Immature natural killer cell (primary cell): ENCODE data around the gene MLH1. TPM values are rescaled to one million over a fixed set of nuclear protein-coding genes. Genes with fewer than 3 reads are reported as not detected.
A peak's percentile ranks its signal among the peaks of the same experiment; 100 is the strongest.
"Not testable (repeated sequence)": the region's sequence is repeated elsewhere in the genome, so short reads cannot be mapped to it uniquely, and the experiment has no call there.

Source experiments
- DNase-seq, 3 donors: peaks; one replicate each; pipeline ENCODE4 v3.0.0; 2022; ENCODE audit warnings: mixed read lengths in 1 of 3
- H3K27ac Mint-ChIP-seq, 6 donors: one replicate each; pipeline ENCODE4 v1.8.0; 2020; ENCODE audit warnings: mixed read lengths in 6 of 6, mild to moderate bottlenecking in 5 of 6, inconsistent platforms in 4 of 6, moderate library complexity in 3 of 6
- H3K27me3 Mint-ChIP-seq, 3 donors: one replicate each; pipeline ENCODE4 v1.8.0; 2020 to 2021; ENCODE audit warnings: low read depth in 3 of 3, mild to moderate bottlenecking in 3 of 3, mixed read lengths in 3 of 3, moderate library complexity in 3 of 3, inconsistent platforms in 1 of 3
- H3K36me3 Mint-ChIP-seq, 3 donors: one replicate each; pipeline ENCODE4 v1.8.0; 2020; ENCODE audit warnings: mixed read lengths in 3 of 3, inconsistent platforms in 2 of 3, mild to moderate bottlenecking in 2 of 3
- H3K4me1 Mint-ChIP-seq, 2 donors: one replicate each; pipeline ENCODE4 v1.8.0; 2020; ENCODE audit warnings: inconsistent platforms in 2 of 2, mild to moderate bottlenecking in 2 of 2, mixed read lengths in 2 of 2, moderate library complexity in 1 of 2
- H3K4me3 Mint-ChIP-seq, 5 donors: one replicate each; pipeline ENCODE4 v1.8.0; 2020; ENCODE audit warnings: mild to moderate bottlenecking in 5 of 5, mixed read lengths in 5 of 5, inconsistent platforms in 3 of 5, moderate library complexity in 3 of 5
- H3K9me3 Mint-ChIP-seq, 6 donors: one replicate each; pipeline ENCODE4 v1.8.0; 2020; ENCODE audit warnings: mild to moderate bottlenecking in 6 of 6, mixed read lengths in 6 of 6, inconsistent platforms in 4 of 6, moderate library complexity in 3 of 6
- polyA plus RNA-seq, 3 donors: library from polyadenylated mRNA; unstranded; fragments of 300-500 nt; fragmentation: Illumina TruSeq; gene quantifications; one replicate each; pipeline ENCODE4 v1.2.3, GENCODE V29; 2021

MLH1 gene
- 10 to 100 TPM; 19.5 to 25.2 (median 23.8) TPM for polyA plus RNA-seq

DNA sequence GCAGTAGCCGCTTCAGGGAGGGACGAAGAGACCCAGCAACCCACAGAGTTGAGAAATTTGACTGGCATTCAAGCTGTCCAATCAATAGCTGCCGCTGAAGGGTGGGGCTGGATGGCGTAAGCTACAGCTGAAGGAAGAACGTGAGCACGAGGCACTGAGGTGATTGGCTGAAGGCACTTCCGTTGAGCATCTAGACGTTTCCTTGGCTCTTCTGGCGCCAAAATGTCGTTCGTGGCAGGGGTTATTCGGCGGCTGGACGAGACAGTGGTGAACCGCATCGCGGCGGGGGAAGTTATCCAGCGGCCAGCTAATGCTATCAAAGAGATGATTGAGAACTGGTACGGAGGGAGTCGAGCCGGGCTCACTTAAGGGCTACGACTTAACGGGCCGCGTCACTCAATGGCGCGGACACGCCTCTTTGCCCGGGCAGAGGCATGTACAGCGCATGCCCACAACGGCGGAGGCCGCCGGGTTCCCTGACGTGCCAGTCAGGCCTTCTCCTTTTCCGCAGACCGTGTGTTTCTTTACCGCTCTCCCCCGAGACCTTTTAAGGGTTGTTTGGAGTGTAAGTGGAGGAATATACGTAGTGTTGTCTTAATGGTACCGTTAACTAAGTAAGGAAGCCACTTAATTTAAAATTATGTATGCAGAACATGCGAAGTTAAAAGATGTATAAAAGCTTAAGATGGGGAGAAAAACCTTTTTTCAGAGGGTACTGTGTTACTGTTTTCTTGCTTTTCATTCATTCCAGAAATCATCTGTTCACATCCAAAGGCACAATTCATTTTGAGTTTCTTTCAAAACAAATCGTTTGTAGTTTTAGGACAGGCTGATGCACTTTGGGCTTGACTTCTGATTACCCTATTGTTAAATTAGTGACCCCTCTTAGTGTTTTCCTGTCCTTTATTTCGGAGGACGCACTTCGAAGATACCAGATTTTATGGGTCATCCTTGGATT is at the start of gene MLH1:
Gene MLH1 (plus strand): TSS at position 193 of the 958 bp plus-strand sequence. CDS start 30 bp downstream, at position 223.
- DNase-seq = peak; percentile 96 to 99 (median 96)
- H3K4me3 Mint-ChIP-seq = no peak within 1 kb of the TSS
- H3K27me3 Mint-ChIP-seq = peaks cover 0 to 7% (median 3%) of the 10 kb centered on the region in 3 donors
- peaks cover 22 to 25% (median 24%) of the 10 kb centered on the region in 3 donors for H3K36me3 Mint-ChIP-seq
- H3K4me1 Mint-ChIP-seq = peaks cover 22 to 30% of the 10 kb centered on the region in 2 donors
- H3K27ac Mint-ChIP-seq = no peak within 1 kb of the TSS
- no peaks in the 10 kb centered on the region for H3K9me3 Mint-ChIP-seq

DNA sequence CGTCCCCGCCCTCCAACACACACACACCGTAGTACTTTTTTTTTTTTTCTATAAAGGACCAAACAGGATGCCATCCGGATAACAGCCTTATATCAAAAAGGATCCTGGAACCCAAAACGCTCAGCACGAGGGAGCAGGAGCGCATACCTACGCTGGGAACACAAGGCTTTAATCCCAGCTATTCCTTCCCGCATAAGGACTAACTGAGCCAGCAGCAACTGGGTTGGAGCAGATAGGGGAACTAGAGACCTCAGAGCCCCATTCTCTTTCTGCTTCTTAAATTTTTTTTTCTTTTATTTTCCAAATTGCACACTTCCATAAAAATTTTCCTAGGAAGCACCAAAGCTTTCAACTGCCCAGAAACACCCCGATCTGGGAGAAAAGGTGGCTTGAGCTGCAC is 49.7 kb upstream of the MLH1 start:
- Mint-ChIP-seq H3K9me3 (peaks cover 2 to 11% (median 7%) of the 10 kb centered on the region in 6 donors), H3K27ac (peak overlapping the region; percentile 48 to 81 (median 75)), H3K4me1 (peaks cover 24 to 42% of the 10 kb centered on the region in 2 donors), H3K27me3 (peaks cover 4 to 8% (median 6%) of the 10 kb centered on the region in 3 donors), H3K36me3 (peaks cover 0 to 4% (median 3%) of the 10 kb centered on the region in 3 donors), H3K4me3 (peak overlapping the region; percentile 82 to 88 (median 87))
- no peak for DNase-seq

GRCh38 chr3:36944012-36944640 is 49.2 kb upstream of the MLH1 start:
- Mint-ChIP-seq H3K27me3 (peaks cover 4 to 10% (median 8%) of the 10 kb centered on the region in 3 donors), H3K4me1 (peaks cover 24 to 42% of the 10 kb centered on the region in 2 donors), H3K4me3 (peak overlapping the region; percentile 82 to 88 (median 87)), H3K36me3 (peaks cover 0 to 5% (median 4%) of the 10 kb centered on the region in 3 donors), H3K27ac (peak overlapping the region in 5 of 6 donors; percentile 62 to 81 (median 77)), H3K9me3 (peaks cover 3 to 12% (median 7%) of the 10 kb centered on the region in 6 donors)
- peak in 2 of 3 donors; percentile 49 for DNase-seq

DNA sequence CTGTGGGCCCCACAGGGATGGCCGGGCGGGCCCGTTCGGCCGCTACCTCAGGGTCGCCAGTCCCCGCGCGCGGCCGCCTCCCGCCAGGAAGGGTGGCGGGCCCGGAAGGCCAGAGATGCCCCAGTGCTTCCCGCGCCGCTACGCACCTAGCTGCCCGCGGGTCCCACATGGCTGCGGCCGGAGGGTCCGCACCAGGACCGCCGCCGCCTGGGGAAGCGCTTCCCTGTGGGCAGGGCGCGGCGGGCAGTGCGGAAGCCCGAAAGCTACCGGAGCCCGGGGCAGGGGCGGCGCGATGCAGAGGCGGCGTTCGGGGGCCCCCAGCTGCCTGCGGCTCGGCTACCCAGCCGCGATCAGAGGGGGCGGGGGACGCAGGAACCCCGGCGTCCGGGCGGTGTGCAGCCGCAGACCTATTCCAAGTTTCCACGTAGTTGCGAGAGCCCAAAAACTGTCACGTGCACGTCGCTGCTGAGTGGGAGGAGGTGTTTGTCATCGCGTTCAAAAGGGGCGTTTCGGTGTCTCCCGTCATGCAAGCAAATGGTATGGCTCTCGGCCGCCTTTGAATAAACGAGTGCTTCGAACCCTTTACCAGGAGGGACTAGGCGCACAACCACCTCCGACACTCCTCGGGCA is 48.6 kb upstream of the MLH1 start, which contains the start of gene TRANK1:
Gene TRANK1 (minus strand): TSS at position 414 of the 630 bp plus-strand sequence. CDS start 245 bp downstream, at position 169.
- peak within 1 kb of the TSS; percentile 87 to 90 (median 89) for H3K4me3 Mint-ChIP-seq
- peaks cover 0 to 6% (median 4%) of the 10 kb centered on the region in 3 donors for H3K36me3 Mint-ChIP-seq
- H3K9me3 Mint-ChIP-seq = peaks cover 3 to 12% (median 7%) of the 10 kb centered on the region in 6 donors
- peak; percentile 86 to 88 (median 87) for DNase-seq
- H3K4me1 Mint-ChIP-seq = peaks cover 21 to 42% of the 10 kb centered on the region in 2 donors
- H3K27me3 Mint-ChIP-seq = peaks cover 4 to 10% (median 9%) of the 10 kb centered on the region in 3 donors
- peak within 1 kb of the TSS; percentile 80 to 89 (median 85) for H3K27ac Mint-ChIP-seq

GRCh38 chr3:36945333-36945980 is 47.9 kb upstream of the MLH1 start:
- Mint-ChIP-seq H3K36me3 (peaks cover 0 to 6% (median 4%) of the 10 kb centered on the region in 3 donors), H3K4me3 (peak overlapping the region; percentile 87 to 90 (median 89))

DNA sequence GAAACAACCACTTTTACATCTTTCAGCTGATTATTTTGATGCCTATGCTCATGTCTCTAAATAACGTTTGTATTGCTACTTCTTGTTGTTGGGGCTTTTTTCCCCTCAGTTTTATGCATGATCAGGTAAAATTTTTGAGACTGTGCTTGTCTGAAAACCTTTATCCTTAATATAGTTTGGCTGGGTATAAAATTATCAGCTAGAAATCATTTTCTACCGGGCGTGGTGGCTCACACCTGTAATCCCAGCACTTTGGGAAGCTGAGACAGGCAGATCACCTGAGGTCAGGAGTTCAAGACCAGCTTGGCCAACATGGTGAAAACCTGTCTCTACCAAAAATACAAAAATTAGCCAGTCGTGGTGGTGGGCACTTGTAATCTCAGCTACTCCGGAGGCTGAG is 45.5 kb upstream of the MLH1 start:
- not testable (repeated sequence) for H3K4me3 Mint-ChIP-seq, DNase-seq, H3K36me3 Mint-ChIP-seq
- H3K9me3 Mint-ChIP-seq = peaks cover 3 to 12% (median 7%) of the 10 kb centered on the region in 6 donors
- H3K27ac Mint-ChIP-seq = peak overlapping the region in 2 of 6 donors; percentile 58 to 80
- peaks cover 13 to 17% of the 10 kb centered on the region in 2 donors for H3K4me1 Mint-ChIP-seq
- H3K27me3 Mint-ChIP-seq = peaks cover 4 to 10% (median 10%) of the 10 kb centered on the region in 3 donors

More at GRCh38 chr3:36945333-36945980, 47.9 kb upstream of the MLH1 start:
- peaks cover 21 to 41% of the 10 kb centered on the region in 2 donors for H3K4me1 Mint-ChIP-seq
- no peak for DNase-seq
- H3K9me3 Mint-ChIP-seq = peaks cover 3 to 12% (median 7%) of the 10 kb centered on the region in 6 donors
- peaks cover 4 to 10% (median 9%) of the 10 kb centered on the region in 3 donors for H3K27me3 Mint-ChIP-seq
- peak overlapping the region; percentile 78 to 89 (median 85) for H3K27ac Mint-ChIP-seq

DNA sequence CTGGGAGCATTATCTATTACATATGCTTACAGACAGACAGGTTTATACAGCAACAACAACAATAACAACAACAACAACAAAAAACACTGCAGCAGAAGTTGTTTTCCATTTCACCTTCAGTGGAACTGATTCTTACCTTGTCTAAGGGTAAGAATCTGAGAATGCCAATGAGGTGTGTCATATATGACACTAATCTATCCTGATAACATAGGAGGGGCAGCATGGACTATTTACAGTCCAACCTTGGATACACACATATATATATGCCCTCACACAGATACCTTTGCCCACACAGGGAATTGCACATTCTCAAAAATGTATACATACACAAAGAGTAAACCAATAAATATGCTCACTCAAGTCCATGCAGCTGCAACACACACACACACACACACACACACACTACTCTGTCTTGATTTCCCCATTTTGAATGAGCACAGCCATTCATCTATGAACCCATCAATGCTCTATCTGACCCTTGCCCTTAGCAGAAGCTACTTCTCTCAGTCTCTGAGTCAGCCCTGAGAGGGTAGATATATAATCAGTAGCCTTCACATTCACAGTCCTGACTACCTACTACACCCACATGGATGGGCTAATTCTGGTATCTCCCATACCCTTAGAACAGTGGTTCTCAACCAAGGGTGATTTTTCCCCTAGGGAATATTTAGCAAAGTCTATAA is 38.7 kb upstream of the MLH1 start:
- peaks cover 6 to 17% of the 10 kb centered on the region in 2 donors for H3K4me1 Mint-ChIP-seq
- H3K27ac Mint-ChIP-seq = no peak overlapping the region
- no peaks in the 10 kb centered on the region for H3K36me3 Mint-ChIP-seq
- H3K9me3 Mint-ChIP-seq = no peaks in the 10 kb centered on the region
- H3K27me3 Mint-ChIP-seq = peaks cover 0 to 2% (median 0%) of the 10 kb centered on the region in 3 donors
- no peak overlapping the region for H3K4me3 Mint-ChIP-seq
- DNase-seq = no peak

DNA sequence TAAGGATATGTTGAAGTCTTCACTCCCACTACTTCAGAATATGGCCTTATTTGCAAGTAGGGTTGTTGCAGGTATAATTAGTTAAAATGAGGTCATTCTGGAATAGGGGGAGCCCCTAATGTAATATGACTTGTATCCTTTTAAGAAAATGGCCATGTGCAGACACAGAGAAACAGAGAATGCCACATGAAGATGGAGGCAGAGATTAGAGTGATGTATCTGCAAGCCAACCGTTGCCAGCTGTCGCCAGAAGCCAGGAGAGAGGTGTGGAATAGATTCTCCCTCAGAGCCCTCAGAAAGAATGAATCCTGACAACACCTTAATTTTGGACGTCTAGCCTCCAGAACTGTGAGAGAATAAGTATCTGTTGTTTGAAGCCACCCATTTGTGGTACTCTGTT is 37.2 kb upstream of the MLH1 start:
- H3K27me3 Mint-ChIP-seq = peaks cover 0 to 4% (median 0%) of the 10 kb centered on the region in 3 donors
- H3K4me1 Mint-ChIP-seq = peaks cover 6 to 17% of the 10 kb centered on the region in 2 donors
- peak overlapping the region in 1 of 6 donors; percentile 26 for H3K27ac Mint-ChIP-seq
- no peaks in the 10 kb centered on the region for H3K36me3 Mint-ChIP-seq
- DNase-seq = no peak
- no peak overlapping the region for H3K4me3 Mint-ChIP-seq
- H3K9me3 Mint-ChIP-seq = no peaks in the 10 kb centered on the region

- peaks cover 0 to 3% (median 0%) of the 10 kb centered on the region in 3 donors for H3K27me3 Mint-ChIP-seq
- no peak overlapping the region for H3K4me3 Mint-ChIP-seq
- no peaks in the 10 kb centered on the region for H3K36me3 Mint-ChIP-seq
- no peaks in the 10 kb centered on the region for H3K9me3 Mint-ChIP-seq
- H3K4me1 Mint-ChIP-seq = peaks cover 6 to 17% of the 10 kb centered on the region in 2 donors
- no peak overlapping the region for H3K27ac Mint-ChIP-seq
- no peak for DNase-seq
Measured at GRCh38 chr3:36957063-36957462, 36.3 kb upstream of the MLH1 start.

DNA sequence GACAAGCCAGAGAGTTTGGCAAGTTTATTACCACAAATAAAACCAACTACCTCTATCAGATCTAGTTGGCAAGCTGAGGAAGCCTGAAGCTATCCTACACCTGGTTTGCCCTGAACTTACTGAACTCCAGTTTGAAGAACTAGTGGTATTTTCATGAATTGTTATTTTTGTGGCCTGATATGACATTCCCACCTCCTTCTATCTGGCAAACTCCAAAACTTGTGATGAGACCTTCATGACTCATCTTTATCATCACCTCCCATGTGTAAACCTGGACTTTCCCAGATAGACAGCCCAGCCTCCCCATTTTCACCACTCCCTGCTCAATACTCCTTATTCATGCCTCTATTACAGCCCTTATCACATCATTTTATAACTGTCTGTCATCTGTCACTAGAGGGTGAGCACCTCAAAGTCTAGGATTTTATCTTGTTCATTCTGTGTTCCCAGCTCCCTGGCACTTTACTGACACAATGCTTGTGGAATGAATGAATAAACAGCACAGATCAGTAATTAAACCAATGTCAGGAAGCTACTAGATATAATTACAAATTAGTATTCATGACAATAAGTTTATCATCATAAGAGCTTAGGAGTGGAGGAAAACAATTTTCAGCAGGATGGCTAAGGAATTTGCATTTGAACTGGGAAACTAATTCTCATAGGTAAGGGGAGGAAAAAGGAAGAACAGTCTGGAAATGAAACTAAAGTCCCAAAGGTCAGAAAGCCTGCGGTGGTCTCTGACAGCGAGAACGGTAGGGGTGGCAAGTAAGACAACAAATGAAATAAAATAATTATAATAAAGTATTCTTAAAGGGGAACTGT is 35.2 kb upstream of the MLH1 start:
- Mint-ChIP-seq H3K27me3 (peaks cover 0 to 3% (median 0%) of the 10 kb centered on the region in 3 donors), H3K9me3 (no peaks in the 10 kb centered on the region), H3K4me3 (no peak overlapping the region), H3K36me3 (no peaks in the 10 kb centered on the region), H3K4me1 (peaks cover 6 to 17% of the 10 kb centered on the region in 2 donors), H3K27ac (peak overlapping the region in 3 of 6 donors; percentile 5 to 26 (median 12))
- DNase-seq = no peak

- Mint-ChIP-seq H3K4me1 (peaks cover 6 to 17% of the 10 kb centered on the region in 2 donors), H3K9me3 (no peaks in the 10 kb centered on the region), H3K27me3 (peaks cover 0 to 8% (median 2%) of the 10 kb centered on the region in 3 donors), H3K4me3 (no peak overlapping the region), H3K36me3 (no peaks in the 10 kb centered on the region), H3K27ac (no peak overlapping the region)
- no peak for DNase-seq
Measured at GRCh38 chr3:36959821-36960220, 33.5 kb upstream of the MLH1 start.
